Keratinocyte (primary cell): ENCODE results near the gene MLLT3. TPM values are rescaled to one million over a fixed set of nuclear protein-coding genes. Genes with fewer than 3 reads are reported as not detected.

ENCODE experiments used
- DNase-seq: peaks from one replicate; pipeline ENCODE4 v3.0.0-alpha.2; 2011; ENCODE audit warnings: low read depth, missing footprints, low spot score
- FAIRE-seq: peaks from 2 replicates; lab custom pipeline; 2011; peaks lifted over from hg19 to GRCh38; lab: Jason Lieb, UNC
- H2AFZ ChIP-seq: 2 replicates; pipeline ENCODE4 v1.6.0; 2012; ENCODE audit warnings: low read length, control low read depth, inconsistent platforms; ENCODE audit not compliant: control insufficient read depth
- H3K27ac ChIP-seq: 2 replicates; pipeline ENCODE4 v1.5.1; 2011; ENCODE audit warnings: low read length; ENCODE audit not compliant: control insufficient read depth, insufficient read depth
- H3K27me3 ChIP-seq: 3 replicates; pipeline ENCODE4 v1.6.0; 2011; ENCODE audit warnings: low read length; ENCODE audit not compliant: control insufficient read depth, insufficient read depth; ENCODE audit errors: extremely low read depth
- H3K36me3 ChIP-seq, 2 experiments: 2 replicates in 1 of 2; 3 replicates in 1 of 2; pipeline ENCODE4 v1.5.1; 2011; ENCODE audit warnings: low read length in 2 of 2, mild to moderate bottlenecking in 1 of 2; ENCODE audit not compliant: control insufficient read depth in 2 of 2, insufficient read depth in 2 of 2; ENCODE audit errors: extremely low read depth in 1 of 2
- H3K4me1 ChIP-seq: 3 replicates; pipeline ENCODE4 v1.5.1; 2011; ENCODE audit warnings: low read length; ENCODE audit not compliant: control insufficient read depth, insufficient read depth; ENCODE audit errors: extremely low read depth
- H3K4me2 ChIP-seq: 3 replicates; pipeline ENCODE4 v1.6.0; 2011; ENCODE audit warnings: low read depth, low read length; ENCODE audit not compliant: control insufficient read depth, insufficient read depth; ENCODE audit errors: extremely low read depth
- H3K4me3 ChIP-seq, 3 experiments: fragments of 200-600 bp in 1 of 3; sonication (generic) in 1 of 3; 2 replicates in 2 of 3; 3 replicates in 1 of 3; pipeline ENCODE4 v1.5.1; 2011 to 2016; ENCODE audit warnings: low read length in 3 of 3, mild to moderate bottlenecking in 3 of 3, control low read depth in 2 of 3, inconsistent platforms in 1 of 3, low read depth in 1 of 3, mixed read lengths in 1 of 3, mixed run types in 1 of 3, moderate library complexity in 1 of 3; ENCODE audit not compliant: control insufficient read depth in 2 of 3, insufficient read depth in 2 of 3; ENCODE audit errors: extremely low read depth in 1 of 3
- H3K79me2 ChIP-seq: 2 replicates; pipeline ENCODE4 v1.6.0; 2012; ENCODE audit warnings: low read length; ENCODE audit not compliant: control insufficient read depth, insufficient read depth
- H3K9ac ChIP-seq: 3 replicates; pipeline ENCODE4 v1.6.0; 2011; ENCODE audit warnings: low read length; ENCODE audit not compliant: control insufficient read depth, insufficient read depth; ENCODE audit errors: extremely low read depth
- H3K9me1 ChIP-seq: 3 replicates; pipeline ENCODE4 v1.6.0; 2011; ENCODE audit warnings: low read length; ENCODE audit not compliant: control insufficient read depth, insufficient read depth; ENCODE audit errors: extremely low read depth
- H3K9me3 ChIP-seq: 2 replicates; pipeline ENCODE4 v1.5.1; 2012; ENCODE audit warnings: low read depth, low read length; ENCODE audit not compliant: control insufficient read depth
- H4K20me1 ChIP-seq: 3 replicates; pipeline ENCODE4 v1.6.0; 2011; ENCODE audit warnings: low read length; ENCODE audit not compliant: control insufficient read depth, insufficient read depth; ENCODE audit errors: extremely low read depth
- CTCF ChIP-seq, 3 experiments: IDR thresholded peaks in 1 of 3; conservative IDR thresholded peaks in 1 of 3; optimal IDR thresholded peaks in 1 of 3; 2 replicates in 2 of 3; 3 replicates in 1 of 3; pipeline versions ENCODE3 to v1.5.1; 2011; ENCODE audit warnings: low read length in 3 of 3, mild to moderate bottlenecking in 3 of 3, moderate library complexity in 2 of 3, control low read depth in 1 of 3, inconsistent platforms in 1 of 3; ENCODE audit not compliant: insufficient read depth in 2 of 3; ENCODE audit errors: extremely low read depth in 1 of 3
- EZH2 ChIP-seq: IDR thresholded peaks from one replicate; pipeline ENCODE4 v1.6.1; 2012; ENCODE audit warnings: inconsistent platforms, mild to moderate bottlenecking, low read length, moderate library complexity
- dilution Hi-C: fragments of 300-500 bp; cut with MboI; formaldehyde crosslinking; loops from one replicate; pipeline ENCODE4 v1.7.0; 2020; ENCODE audit warnings: low sequenced_read_pairs; ENCODE audit not compliant: extremely low pct_ligation_motif_present
- polyA plus RNA-seq, 5 experiments: library from polyadenylated mRNA; depleted of rRNA in 3 of 5; stranded (reverse) in 3 of 5; stranded (forward) in 1 of 5; unstranded in 1 of 5; fragments of >200 nt; gene quantifications; 1 replicate in 1 of 5; 2 replicates in 3 of 5; 3 replicates in 1 of 5; pipeline versions ENCODE4 v1.2.1 to v1.2.3, GENCODE V29; 2011 to 2012; ENCODE audit warnings: missing spikeins in 2 of 5, low read depth in 1 of 5, low replicate concordance in 1 of 5

MLLT3 gene
- polyA plus RNA-seq, 1 donor (not counting 4 experiments of a cell fraction or from before 2014, with no cell fraction given) = 17.0 TPM

DNA sequence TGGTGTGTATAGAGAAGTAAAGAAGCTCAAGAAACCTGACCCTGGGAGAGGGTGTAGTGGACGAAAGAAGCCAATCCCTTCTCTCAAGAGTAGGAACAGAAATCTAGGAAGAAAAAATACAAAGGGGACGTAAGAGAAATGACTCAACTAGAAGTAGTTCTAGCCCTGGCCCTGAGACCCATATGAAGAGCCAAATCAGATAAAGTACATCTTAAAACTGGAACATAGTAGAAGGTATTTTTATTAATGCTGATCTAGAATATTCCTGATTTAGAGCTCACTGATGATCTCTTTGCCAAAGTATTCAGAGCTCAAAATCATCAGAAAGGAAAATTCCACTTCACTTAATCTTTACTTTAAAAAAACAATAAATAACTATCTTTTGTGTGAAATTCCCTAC, 184.8 kb downstream of the MLLT3 start:
- Histone ChIP-seq H3K9ac (no peak overlapping the region), H3K27me3 (no peaks in the 10 kb centered on the region), H2AFZ (no peak overlapping the region), H3K9me3 (no peaks in the 10 kb centered on the region), H3K9me1 (no peaks in the 10 kb centered on the region), H3K4me3 (no peak overlapping the region), H3K27ac (no peak overlapping the region), H4K20me1 (no peaks in the 10 kb centered on the region), H3K36me3 (no peaks in the 10 kb centered on the region), H3K79me2 (no peaks in the 10 kb centered on the region), H3K4me2 (no peak overlapping the region), H3K4me1 (no peaks in the 10 kb centered on the region)
- DNase-seq (no peak), FAIRE-seq (no peak)
- TF ChIP-seq EZH2 (no peak), CTCF (optimal IDR thresholded peaks at IDR 0.05 in 1 of 3, IDR thresholded peaks at IDR 0.05 in 1 of 3, conservative IDR thresholded peaks at IDR 0.05 in 1 of 3; ENCODE audit: extremely low read depth in 1 of 3, insufficient read depth in 2 of 3, low read length in 3 of 3) (no peak)
- dilution Hi-C loops = no loop called here

- H4K20me1 ChIP-seq = no peaks in the 10 kb centered on the region
- H3K9me3 ChIP-seq = no peaks in the 10 kb centered on the region
- no peak overlapping the region for H3K4me2 ChIP-seq
- DNase-seq (no peak), FAIRE-seq (no peak)
- no peak overlapping the region for H3K9ac ChIP-seq
- no peaks in the 10 kb centered on the region for H3K79me2 ChIP-seq
- H3K27me3 ChIP-seq = no peaks in the 10 kb centered on the region
- TF ChIP-seq EZH2 = no peak
- TF ChIP-seq CTCF (optimal IDR thresholded peaks at IDR 0.05 in 1 of 3, IDR thresholded peaks at IDR 0.05 in 1 of 3, conservative IDR thresholded peaks at IDR 0.05 in 1 of 3; ENCODE audit: extremely low read depth in 1 of 3, insufficient read depth in 2 of 3, low read length in 3 of 3) = no peak
- H3K4me3 ChIP-seq = no peak overlapping the region
- no peaks in the 10 kb centered on the region for H3K36me3 ChIP-seq
- H2AFZ ChIP-seq = no peak overlapping the region
- dilution Hi-C loops = no loop called here
- H3K9me1 ChIP-seq = no peaks in the 10 kb centered on the region
- no peak overlapping the region for H3K27ac ChIP-seq
- H3K4me1 ChIP-seq = no peaks in the 10 kb centered on the region
These were observed 185.7 kb downstream of the MLLT3 start for GRCh38 chr9:20436476-20437195.
